Karpas-422 (cell line): ENCODE measurements around the gene AHNAK. TPM values are rescaled to one million over a fixed set of nuclear protein-coding genes. Genes with fewer than 3 reads are reported as not detected.

Source experiments
- DNase-seq: peaks from one replicate; pipeline ENCODE4 v3.0.0-alpha.2; 2015
- H2AFZ ChIP-seq: fragments of 200-600 bp; sonication (generic); 2 replicates; pipeline ENCODE4 v1.6.1; 2014; ENCODE audit warnings: antibody characterized with exemption, low read length, mixed read lengths
- H3K27ac ChIP-seq: fragments of 200-600 bp; sonication (generic); 2 replicates; pipeline ENCODE4 v1.5.1; 2014; ENCODE audit warnings: mild to moderate bottlenecking, low read length, moderate library complexity
- H3K27me3 ChIP-seq: fragments of 200-600 bp; sonication (generic); 2 replicates; pipeline ENCODE4 v1.6.1; 2014; ENCODE audit warnings: low read length, mixed read lengths
- H3K36me3 ChIP-seq: fragments of 200-600 bp; sonication (generic); 2 replicates; pipeline ENCODE4 v1.6.1; 2014; ENCODE audit warnings: low read length, mixed read lengths; ENCODE audit not compliant: insufficient read depth
- H3K4me1 ChIP-seq: fragments of 200-600 bp; sonication (generic); 2 replicates; pipeline ENCODE4 v1.6.1; 2014; ENCODE audit warnings: mild to moderate bottlenecking, low read length, mixed read lengths
- H3K4me2 ChIP-seq: fragments of 200-600 bp; sonication (generic); 2 replicates; pipeline ENCODE4 v1.6.1; 2014; ENCODE audit warnings: low read length, low read depth, mild to moderate bottlenecking; ENCODE audit not compliant: poor library complexity, severe bottlenecking
- H3K4me3 ChIP-seq: fragments of 200-600 bp; sonication (generic); 2 replicates; pipeline ENCODE4 v1.5.1; 2014; ENCODE audit warnings: mild to moderate bottlenecking, antibody characterized with exemption, low read length, mixed read lengths
- H3K79me2 ChIP-seq: fragments of 200-600 bp; sonication (generic); 2 replicates; pipeline ENCODE4 v1.6.1; 2014; ENCODE audit warnings: mild to moderate bottlenecking, low read length, mixed read lengths
- H3K9ac ChIP-seq: fragments of 200-600 bp; sonication (generic); 2 replicates; pipeline ENCODE4 v1.6.0; 2014; ENCODE audit warnings: low read length
- H3K9me2 ChIP-seq: fragments of 200-600 bp; sonication (generic), shearing (Covaris generic); replicated peaks from 2 replicates; pipeline ENCODE4 v1.6.0; 2014; ENCODE audit warnings: mild to moderate bottlenecking, low read length, moderate library complexity; ENCODE audit not compliant: insufficient read depth
- H3K9me3 ChIP-seq: fragments of 300-700, 200-600 bp; sonication (generic); 2 replicates; pipeline ENCODE4 v1.6.1; 2014; ENCODE audit warnings: low read length, mixed read lengths
- H4K20me1 ChIP-seq: fragments of 200-600 bp; sonication (generic); 2 replicates; pipeline ENCODE4 v1.6.1; 2014; ENCODE audit warnings: mild to moderate bottlenecking, antibody characterized with exemption, low read length, low read depth; ENCODE audit not compliant: insufficient read depth
- total RNA-seq: library from RNA; depleted of rRNA; stranded (reverse); fragments of >200 nt; shearing (Covaris generic); gene quantifications from 2 replicates; pipeline ENCODE4 v1.2.3, GENCODE V29; 2014; ENCODE audit warnings: low replicate concordance

Gene AHNAK
- total RNA-seq, 1 experiment from 2014 or later = 0.34 TPM

GRCh38 chr11:62534779-62535545 lies 11.6 kb downstream of the AHNAK start:
- H3K9me3 ChIP-seq = no peaks in the 10 kb centered on the region
- H3K4me2 ChIP-seq = no peak overlapping the region
- no peak overlapping the region for H2AFZ ChIP-seq
- H3K4me1 ChIP-seq = no peaks in the 10 kb centered on the region
- H4K20me1 ChIP-seq = no peaks in the 10 kb centered on the region
- no peaks in the 10 kb centered on the region for H3K36me3 ChIP-seq
- no peak overlapping the region for H3K9ac ChIP-seq
- H3K9me2 ChIP-seq = no peaks in the 10 kb centered on the region
- no peaks in the 10 kb centered on the region for H3K79me2 ChIP-seq
- H3K27me3 ChIP-seq = no peaks in the 10 kb centered on the region
- H3K4me3 ChIP-seq = no peak overlapping the region
- DNase-seq = peak; percentile 10
- no peak overlapping the region for H3K27ac ChIP-seq

GRCh38 chr11:62532096-62532495 lies 14.5 kb downstream of the AHNAK start:
- H4K20me1 ChIP-seq = no peaks in the 10 kb centered on the region
- no peak overlapping the region for H3K4me2 ChIP-seq
- no peak overlapping the region for H3K4me3 ChIP-seq
- no peaks in the 10 kb centered on the region for H3K36me3 ChIP-seq
- no peak for DNase-seq
- H3K9ac ChIP-seq = no peak overlapping the region
- H2AFZ ChIP-seq = no peak overlapping the region
- no peak overlapping the region for H3K27ac ChIP-seq
- H3K4me1 ChIP-seq = no peaks in the 10 kb centered on the region
- H3K9me2 ChIP-seq = no peaks in the 10 kb centered on the region
- no peaks in the 10 kb centered on the region for H3K9me3 ChIP-seq
- no peaks in the 10 kb centered on the region for H3K79me2 ChIP-seq
- H3K27me3 ChIP-seq = no peaks in the 10 kb centered on the region

GRCh38 chr11:62516736-62517371 lies 29.8 kb downstream of the AHNAK start:
- H3K4me1 ChIP-seq = no peaks in the 10 kb centered on the region
- no peak overlapping the region for H2AFZ ChIP-seq
- H3K79me2 ChIP-seq = no peaks in the 10 kb centered on the region
- no peaks in the 10 kb centered on the region for H3K27me3 ChIP-seq
- H4K20me1 ChIP-seq = no peaks in the 10 kb centered on the region
- no peaks in the 10 kb centered on the region for H3K36me3 ChIP-seq
- no peak overlapping the region for H3K4me3 ChIP-seq
- no peak overlapping the region for H3K9ac ChIP-seq
- no peak overlapping the region for H3K4me2 ChIP-seq
- H3K9me2 ChIP-seq = no peaks in the 10 kb centered on the region
- H3K27ac ChIP-seq = no peak overlapping the region
- no peaks in the 10 kb centered on the region for H3K9me3 ChIP-seq
- DNase-seq = no peak

- no peaks in the 10 kb centered on the region for H4K20me1 ChIP-seq
- no peak overlapping the region for H3K27ac ChIP-seq
- H3K9me3 ChIP-seq = no peaks in the 10 kb centered on the region
- no peak overlapping the region for H3K9ac ChIP-seq
- H3K4me3 ChIP-seq = no peak overlapping the region
- H3K27me3 ChIP-seq = no peaks in the 10 kb centered on the region
- H3K9me2 ChIP-seq = no peaks in the 10 kb centered on the region
- no peaks in the 10 kb centered on the region for H3K36me3 ChIP-seq
- H3K4me2 ChIP-seq = no peak overlapping the region
- H3K79me2 ChIP-seq = no peaks in the 10 kb centered on the region
- no peak for DNase-seq
- H3K4me1 ChIP-seq = no peaks in the 10 kb centered on the region
- no peak overlapping the region for H2AFZ ChIP-seq
These were observed 32.5 kb downstream of the AHNAK start for GRCh38 chr11:62514151-62514550.

GRCh38 chr11:62513626-62514025 lies 33.0 kb downstream of the AHNAK start:
- no peaks in the 10 kb centered on the region for H3K9me3 ChIP-seq
- H3K4me2 ChIP-seq = no peak overlapping the region
- H4K20me1 ChIP-seq = no peaks in the 10 kb centered on the region
- no peaks in the 10 kb centered on the region for H3K27me3 ChIP-seq
- H3K9me2 ChIP-seq = no peaks in the 10 kb centered on the region
- no peaks in the 10 kb centered on the region for H3K36me3 ChIP-seq
- no peaks in the 10 kb centered on the region for H3K79me2 ChIP-seq
- no peaks in the 10 kb centered on the region for H3K4me1 ChIP-seq
- no peak overlapping the region for H3K27ac ChIP-seq
- H3K4me3 ChIP-seq = no peak overlapping the region
- H3K9ac ChIP-seq = no peak overlapping the region
- DNase-seq = no peak
- H2AFZ ChIP-seq = no peak overlapping the region

- H3K79me2 ChIP-seq = no peaks in the 10 kb centered on the region
- H4K20me1 ChIP-seq = no peaks in the 10 kb centered on the region
- H3K27me3 ChIP-seq = no peaks in the 10 kb centered on the region
- no peaks in the 10 kb centered on the region for H3K4me1 ChIP-seq
- no peaks in the 10 kb centered on the region for H3K36me3 ChIP-seq
- no peak overlapping the region for H3K27ac ChIP-seq
- DNase-seq = no peak
- no peak overlapping the region for H3K9ac ChIP-seq
- H3K4me2 ChIP-seq = no peak overlapping the region
- no peak overlapping the region for H3K4me3 ChIP-seq
- no peaks in the 10 kb centered on the region for H3K9me3 ChIP-seq
- no peaks in the 10 kb centered on the region for H3K9me2 ChIP-seq
- no peak overlapping the region for H2AFZ ChIP-seq
These were observed 33.6 kb downstream of the AHNAK start for GRCh38 chr11:62512961-62513360.

GRCh38 chr11:62508336-62509058 lies 38.1 kb downstream of the AHNAK start:
- no peak overlapping the region for H3K4me3 ChIP-seq
- H4K20me1 ChIP-seq = no peaks in the 10 kb centered on the region
- no peaks in the 10 kb centered on the region for H3K79me2 ChIP-seq
- no peak overlapping the region for H3K9ac ChIP-seq
- H3K4me1 ChIP-seq = no peaks in the 10 kb centered on the region
- H3K27ac ChIP-seq = no peak overlapping the region
- no peaks in the 10 kb centered on the region for H3K9me3 ChIP-seq
- no peaks in the 10 kb centered on the region for H3K9me2 ChIP-seq
- H3K4me2 ChIP-seq = no peak overlapping the region
- H2AFZ ChIP-seq = no peak overlapping the region
- DNase-seq = peak; percentile 65
- no peaks in the 10 kb centered on the region for H3K27me3 ChIP-seq
- no peaks in the 10 kb centered on the region for H3K36me3 ChIP-seq

GRCh38 chr11:62507125-62507422 lies 39.5 kb downstream of the AHNAK start:
- no peak overlapping the region for H2AFZ ChIP-seq
- no peaks in the 10 kb centered on the region for H4K20me1 ChIP-seq

More at GRCh38 chr11:62507125-62507422, 39.5 kb downstream of the AHNAK start:
- Histone ChIP-seq H3K27me3 (no peaks in the 10 kb centered on the region), H3K9me2 (no peaks in the 10 kb centered on the region), H3K4me1 (no peaks in the 10 kb centered on the region), H3K9me3 (no peaks in the 10 kb centered on the region), H3K36me3 (no peaks in the 10 kb centered on the region), H3K79me2 (no peaks in the 10 kb centered on the region), H3K4me3 (no peak overlapping the region), H3K9ac (no peak overlapping the region), H3K4me2 (no peak overlapping the region), H3K27ac (no peak overlapping the region)
- DNase-seq = no peak
